ENCODE measurements around the gene TMEM131L.
"Not testable (repeated sequence)": the region's sequence is repeated elsewhere in the genome, so short reads cannot be mapped to it uniquely, and the experiment has no call there.

TMEM131L gene

GRCh38 chr4:153447175-153447905 lies 18.8 kb upstream of the TMEM131L start:
- DNase-seq (ENCODE audit: low read depth): no peak

GRCh38 chr4:153448003-153448731 lies 18.0 kb upstream of the TMEM131L start:
- DNase-seq (ENCODE audit: low read depth): no peak

GRCh38 chr4:153449338-153449737 lies 16.8 kb upstream of the TMEM131L start:
- DNase-seq (ENCODE audit: low read depth): no peak

GRCh38 chr4:153450544-153450917 lies 15.6 kb upstream of the TMEM131L start:
- no peak for DNase-seq (ENCODE audit: low read depth)

GRCh38 chr4:153451145-153451544 lies 15.0 kb upstream of the TMEM131L start:
- DNase-seq (ENCODE audit: low read depth): not testable (repeated sequence)

GRCh38 chr4:153451911-153452657 lies 14.1 kb upstream of the TMEM131L start:
- DNase-seq (ENCODE audit: low read depth): no peak

- DNase-seq (ENCODE audit: low read depth): no peak
Measured at GRCh38 chr4:153452658-153453378, 13.3 kb upstream of the TMEM131L start.

GRCh38 chr4:153453402-153453801 lies 12.8 kb upstream of the TMEM131L start:
- no peak for DNase-seq (ENCODE audit: low read depth)

- DNase-seq (ENCODE audit: low read depth): no peak
Measured at GRCh38 chr4:153458969-153459368, 7.2 kb upstream of the TMEM131L start.

- DNase-seq (ENCODE audit: low read depth): not testable (repeated sequence)
Measured at GRCh38 chr4:153461549-153461948, 4.6 kb upstream of the TMEM131L start.

- DNase-seq (ENCODE audit: low read depth): no peak
Measured at GRCh38 chr4:153464068-153464467, 2.1 kb upstream of the TMEM131L start.

- DNase-seq (ENCODE audit: low read depth): no peak
Measured at GRCh38 chr4:153465140-153465539, 1.0 kb upstream of the TMEM131L start.

GRCh38 chr4:153465615-153466080 lies 512 bp upstream of the TMEM131L start:
- peak; percentile 53 for DNase-seq (ENCODE audit: low read depth)

- DNase-seq (ENCODE audit: low read depth): no peak
Measured at GRCh38 chr4:153466949-153467896, 1.1 kb downstream of the TMEM131L start.

GRCh38 chr4:153467897-153468262 lies 1.7 kb downstream of the TMEM131L start:
- no peak for DNase-seq (ENCODE audit: low read depth)

- no peak for DNase-seq (ENCODE audit: low read depth)
Measured at GRCh38 chr4:153468587-153468986, 2.4 kb downstream of the TMEM131L start.

GRCh38 chr4:153469031-153469430 lies 2.9 kb downstream of the TMEM131L start:
- no peak for DNase-seq (ENCODE audit: low read depth)

GRCh38 chr4:153471071-153471697 lies 5.0 kb downstream of the TMEM131L start:
- not testable (repeated sequence) for DNase-seq (ENCODE audit: low read depth)

GRCh38 chr4:153471698-153472093 lies 5.5 kb downstream of the TMEM131L start:
- no peak for DNase-seq (ENCODE audit: low read depth)
